Gastrocnemius medialis (tissue), 4 donors: ENCODE measurements around the gene IL17C.

Source experiments
- POLR2A ChIP-seq, 2 donors: fragments of 450-650 bp; IDR thresholded peaks; one replicate each; pipeline ENCODE4 v1.6.1; 2017; ENCODE audit warnings: antibody characterized with exemption in 2 of 2, mild to moderate bottlenecking in 2 of 2, moderate library complexity in 2 of 2
- TF ChIP-seq, protein P1 (sequence below), 5 experiments: fragments of 450-650 bp in 3 of 5; fragments of 200-600 bp in 2 of 5; sonication (generic) in 2 of 5; IDR thresholded peaks in 4 of 5; conservative IDR thresholded peaks in 1 of 5; 1 replicate in 4 of 5; 2 replicates in 1 of 5; pipeline ENCODE4 v1.5.1; 2016 to 2019; ENCODE audit warnings: antibody characterized with exemption in 5 of 5, mild to moderate bottlenecking in 3 of 5, moderate library complexity in 3 of 5

DNA sequence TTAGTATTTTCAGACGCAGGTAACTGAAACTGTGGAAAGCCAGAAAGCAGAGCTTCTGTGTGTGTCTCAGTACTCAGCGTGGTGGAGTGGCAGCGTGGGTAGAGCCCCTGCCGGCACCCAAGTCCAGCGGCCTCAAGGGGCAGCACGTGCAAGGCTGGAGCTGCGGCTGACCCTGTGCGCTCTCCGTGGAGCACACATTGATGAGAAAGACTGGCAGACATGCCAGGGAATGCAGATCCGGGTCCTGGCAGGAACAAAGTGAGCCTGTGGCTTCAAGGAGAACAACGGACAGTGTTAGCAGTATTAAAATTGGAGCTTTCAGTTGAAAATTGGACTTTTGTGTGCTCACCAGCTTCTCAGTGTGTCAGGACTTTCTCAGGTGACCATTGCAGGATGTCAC is 44.9 kb upstream of the IL17C start:
- TF ChIP-seq, protein P1, sequence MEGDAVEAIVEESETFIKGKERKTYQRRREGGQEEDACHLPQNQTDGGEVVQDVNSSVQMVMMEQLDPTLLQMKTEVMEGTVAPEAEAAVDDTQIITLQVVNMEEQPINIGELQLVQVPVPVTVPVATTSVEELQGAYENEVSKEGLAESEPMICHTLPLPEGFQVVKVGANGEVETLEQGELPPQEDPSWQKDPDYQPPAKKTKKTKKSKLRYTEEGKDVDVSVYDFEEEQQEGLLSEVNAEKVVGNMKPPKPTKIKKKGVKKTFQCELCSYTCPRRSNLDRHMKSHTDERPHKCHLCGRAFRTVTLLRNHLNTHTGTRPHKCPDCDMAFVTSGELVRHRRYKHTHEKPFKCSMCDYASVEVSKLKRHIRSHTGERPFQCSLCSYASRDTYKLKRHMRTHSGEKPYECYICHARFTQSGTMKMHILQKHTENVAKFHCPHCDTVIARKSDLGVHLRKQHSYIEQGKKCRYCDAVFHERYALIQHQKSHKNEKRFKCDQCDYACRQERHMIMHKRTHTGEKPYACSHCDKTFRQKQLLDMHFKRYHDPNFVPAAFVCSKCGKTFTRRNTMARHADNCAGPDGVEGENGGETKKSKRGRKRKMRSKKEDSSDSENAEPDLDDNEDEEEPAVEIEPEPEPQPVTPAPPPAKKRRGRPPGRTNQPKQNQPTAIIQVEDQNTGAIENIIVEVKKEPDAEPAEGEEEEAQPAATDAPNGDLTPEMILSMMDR (IDR thresholded peaks at IDR 0.05 in 4 of 5, conservative IDR thresholded peaks at IDR 0.05 in 1 of 5), result no peak
- TF ChIP-seq POLR2A (IDR thresholded peaks at IDR 0.05), result no peak
